ENCODE data around the gene HDAC9. TPM values are rescaled to one million over a fixed set of nuclear protein-coding genes. Genes with fewer than 3 reads are reported as not detected.

HDAC9 gene
- 29.7 and 46.5 TPM in 2 replicates for total RNA-seq

DNA sequence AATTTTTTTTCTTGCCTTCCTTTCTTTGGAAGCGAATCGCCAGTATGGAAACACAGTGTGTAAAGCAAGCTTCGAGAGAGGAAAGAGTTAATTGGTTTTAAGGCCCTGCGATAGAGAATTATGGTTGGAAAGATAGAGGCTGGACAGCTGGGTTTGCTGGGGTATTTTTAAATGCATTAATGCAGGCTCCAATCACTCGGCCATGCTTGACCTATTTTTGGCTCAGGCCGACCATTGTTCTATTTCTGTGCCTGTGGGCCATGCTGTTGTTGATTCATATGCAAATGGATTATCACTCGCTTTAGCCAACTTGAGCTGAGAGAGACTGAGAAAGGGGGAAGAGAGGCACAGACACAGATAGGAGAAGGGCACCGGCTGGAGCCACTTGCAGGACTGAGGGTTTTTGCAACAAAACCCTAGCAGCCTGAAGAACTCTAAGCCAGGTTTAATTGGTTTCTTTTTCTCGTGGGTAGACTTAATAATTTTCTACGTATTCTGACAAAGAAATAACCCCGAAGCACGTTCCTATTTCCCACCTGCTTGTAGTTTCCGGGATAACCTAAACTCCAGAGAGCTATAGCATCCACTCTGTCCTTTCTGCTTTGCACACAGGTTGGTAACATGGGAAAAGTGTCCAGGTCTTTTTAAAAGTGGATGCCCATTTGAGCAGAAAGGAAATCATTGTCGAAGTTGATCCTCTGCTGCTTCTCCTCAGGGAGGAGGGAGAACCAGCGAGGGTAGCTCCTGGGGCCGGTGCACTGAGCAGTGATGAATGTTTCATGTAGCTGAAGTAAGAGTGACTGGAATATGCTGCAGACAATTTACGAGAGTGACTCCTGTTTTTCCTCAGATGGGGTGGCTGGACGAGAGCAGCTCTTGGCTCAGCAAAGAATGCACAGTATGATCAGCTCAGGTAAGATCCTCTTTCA is at the start of gene HDAC9:
HDAC9 (plus strand) TSS at position 338 of the 929 bp plus-strand sequence; CDS start at position 892, 554 bp downstream.

